Right forelimb (tissue), 1 donor: Measurements from ENCODE around the gene ZCCHC2.

Experiments
- DNase-seq: peaks from one replicate; pipeline ENCODE4 v3.0.0-alpha.2; 2018

The ZCCHC2 gene

GRCh38 chr18:62583376-62583775 lies 60.6 kb downstream of the ZCCHC2 start:
- no peak for DNase-seq

DNA sequence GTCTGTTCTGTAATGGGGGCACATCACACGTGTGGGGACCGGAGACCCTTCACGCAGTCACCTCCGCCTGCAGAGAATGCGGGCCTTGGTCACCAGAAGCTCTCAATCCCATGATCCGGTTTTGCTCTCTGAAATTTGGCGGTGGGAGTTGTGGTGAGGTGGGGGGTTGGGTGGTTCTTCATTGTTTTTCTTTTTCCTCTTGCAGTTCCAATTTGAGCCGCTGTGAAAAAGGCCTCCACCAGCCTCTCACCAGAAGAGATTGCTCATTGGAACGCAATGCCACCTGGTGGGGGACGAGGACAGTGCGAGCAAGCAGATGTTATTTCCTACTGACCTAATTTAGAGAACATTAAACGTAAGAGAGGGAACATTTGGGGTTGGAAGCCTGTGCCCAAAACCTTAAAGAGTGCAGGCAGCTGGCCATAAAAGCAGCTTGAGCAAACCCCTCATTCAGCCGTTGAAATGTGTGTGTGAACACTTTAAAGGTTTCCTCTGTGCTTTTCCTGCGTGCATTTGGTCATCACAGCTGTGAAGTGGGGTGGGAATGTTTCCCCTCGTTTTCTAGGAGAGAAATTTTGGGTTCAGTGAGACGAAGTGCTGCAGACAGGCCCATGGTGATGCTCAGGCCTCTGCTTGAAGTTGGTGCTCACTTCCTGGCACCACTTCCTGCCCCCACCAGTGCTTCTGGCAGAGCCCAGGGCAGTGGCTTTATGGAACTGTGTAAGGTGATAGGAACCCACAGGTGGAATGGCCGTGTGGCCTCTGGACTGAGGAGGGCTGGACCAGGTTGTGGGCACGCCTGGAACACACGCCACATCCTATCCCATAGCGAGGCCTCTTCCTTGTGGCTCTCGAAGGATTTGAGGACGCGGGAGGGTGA lies 61.7 kb downstream of the ZCCHC2 start:
- peak; percentile 90 for DNase-seq

GRCh38 chr18:62585274-62586150 lies 62.7 kb downstream of the ZCCHC2 start:
- DNase-seq = no peak

DNA sequence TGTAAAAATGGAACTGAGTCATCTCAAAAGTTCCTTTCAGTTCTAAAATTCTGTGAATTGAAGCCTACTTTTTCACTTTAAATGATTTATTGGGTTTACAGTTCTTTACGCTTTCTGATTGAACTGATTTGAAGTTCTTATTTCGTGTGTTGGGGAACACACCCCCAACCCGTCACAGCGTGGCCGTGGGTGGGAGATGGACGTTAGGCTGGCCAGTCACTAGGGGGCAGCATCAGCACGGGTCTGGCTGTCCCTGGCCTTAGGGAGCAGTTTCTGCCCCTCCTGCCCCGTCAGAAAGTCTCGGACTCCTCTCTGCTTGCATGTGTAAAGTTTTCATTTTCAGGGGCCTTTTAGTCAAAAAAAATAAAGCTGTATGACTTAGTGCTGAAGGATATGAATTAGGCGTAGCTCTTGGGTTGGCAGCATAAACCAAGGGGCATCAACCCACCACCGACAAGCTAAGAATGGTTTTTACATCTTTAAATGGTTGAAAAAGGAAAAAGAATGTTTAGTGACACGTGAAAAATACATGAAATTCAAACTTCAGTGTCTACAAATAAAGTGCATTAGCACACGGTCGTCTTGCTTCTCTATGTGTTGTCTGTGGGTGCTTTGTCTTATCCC lies 63.4 kb downstream of the ZCCHC2 start:
- peak; percentile 78 for DNase-seq

GRCh38 chr18:62586781-62587487 lies 64.1 kb downstream of the ZCCHC2 start:
- no peak for DNase-seq

DNA sequence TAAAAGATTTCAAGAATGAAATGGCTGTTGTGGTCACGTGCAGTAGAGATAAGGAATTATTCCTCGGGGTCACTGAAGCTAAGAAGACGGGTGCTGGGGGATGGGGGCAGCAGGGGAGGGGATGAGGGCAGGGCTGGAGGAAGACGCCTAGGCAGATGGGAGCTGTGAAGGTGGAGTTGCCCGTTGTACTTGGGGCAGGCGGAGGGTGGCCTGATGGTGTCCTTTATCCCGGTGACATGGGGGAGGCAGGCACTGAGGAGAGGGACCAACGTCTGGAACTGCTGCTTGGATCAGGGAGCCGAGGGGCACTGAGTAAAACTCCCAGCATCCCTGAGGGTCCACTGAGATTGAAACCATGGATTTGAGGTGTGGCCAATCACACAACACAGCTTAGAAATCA lies 64.9 kb downstream of the ZCCHC2 start:
- no peak for DNase-seq

DNA sequence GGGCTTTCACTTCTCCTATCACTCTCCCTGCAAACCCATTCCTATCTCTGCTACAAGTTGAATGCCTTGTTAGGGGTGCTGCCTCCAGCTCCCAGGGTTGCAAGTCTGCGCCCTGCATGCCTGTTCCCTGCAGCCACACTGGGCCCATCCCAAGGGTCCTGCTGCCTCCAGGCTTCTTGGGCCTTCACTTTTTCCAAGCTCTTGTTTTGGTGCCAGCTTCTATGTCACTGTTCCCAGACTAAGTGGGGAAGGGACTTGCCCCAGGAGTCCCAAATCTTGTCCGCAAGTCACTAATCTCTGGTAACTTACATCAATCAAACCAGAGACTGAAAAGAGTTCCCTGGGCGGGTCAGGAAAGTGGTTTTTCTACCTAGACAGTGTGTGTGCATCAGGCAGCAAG lies 65.4 kb downstream of the ZCCHC2 start:
- DNase-seq = no peak

- DNase-seq = no peak
Observed at GRCh38 chr18:62590799-62591590, 68.2 kb downstream of the ZCCHC2 start.

DNA sequence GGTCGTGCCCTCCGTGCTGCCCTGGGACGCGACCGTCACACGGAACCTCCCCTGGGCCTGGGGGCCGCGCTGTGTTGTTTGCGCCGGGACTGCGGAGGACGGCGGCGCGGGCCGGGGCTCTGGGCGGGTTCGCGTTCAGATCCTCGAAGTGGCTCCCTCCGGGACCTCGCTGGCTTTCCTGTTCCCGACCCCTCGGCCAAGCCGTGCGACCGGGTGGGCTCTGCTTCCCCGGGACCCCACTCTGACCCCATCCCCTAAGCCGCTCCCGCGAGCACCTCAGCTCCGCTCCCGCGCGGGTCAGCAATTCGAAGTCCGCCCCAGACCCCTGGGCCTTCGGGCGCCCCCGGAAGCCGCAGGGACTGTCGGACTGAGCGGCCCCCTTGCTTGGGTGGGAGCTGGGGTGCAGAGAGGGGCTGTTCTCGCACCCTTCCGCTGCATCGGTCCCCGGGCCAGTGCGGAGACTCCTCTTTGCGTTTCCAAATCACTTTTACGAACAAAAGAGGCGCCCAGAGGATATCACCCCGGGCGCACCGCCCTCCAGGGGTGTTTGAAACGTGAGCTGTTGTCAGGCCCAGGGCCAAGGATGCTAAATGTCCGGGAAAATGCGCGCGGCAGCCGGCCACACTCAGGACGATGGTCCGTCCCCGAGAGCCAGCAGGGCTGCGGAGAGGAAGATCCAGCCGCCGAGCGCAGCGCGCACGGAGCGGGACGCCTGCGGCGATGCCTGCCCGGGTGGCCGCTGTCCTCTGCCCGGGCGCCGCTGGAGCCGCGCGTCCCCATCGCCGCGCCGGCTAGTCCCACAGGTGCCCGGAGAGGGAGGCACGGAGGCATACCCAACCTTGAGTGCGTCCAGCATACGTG lies 73.5 kb downstream of the ZCCHC2 start:
- peak; percentile 62 for DNase-seq

DNA sequence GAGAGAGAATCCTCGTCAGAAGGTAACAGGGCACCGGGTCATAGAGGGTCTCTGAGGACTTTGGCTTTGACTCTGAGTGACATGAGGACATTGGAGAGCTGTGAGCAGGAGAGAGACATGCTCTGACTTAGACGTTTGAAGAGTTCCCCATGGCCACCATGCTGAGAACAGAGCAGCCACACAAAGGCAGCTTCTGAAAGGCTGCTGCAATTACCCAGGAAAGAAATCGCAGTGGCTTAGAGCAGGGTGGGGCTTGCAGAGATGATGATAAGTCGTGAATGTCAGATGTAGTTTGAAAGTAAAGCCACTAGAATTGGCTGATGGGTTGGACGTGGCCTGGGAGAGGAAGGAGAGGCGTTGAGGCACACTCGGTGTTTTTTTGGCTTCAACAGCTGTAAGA lies 79.0 kb downstream of the ZCCHC2 start:
- no peak for DNase-seq

DNA sequence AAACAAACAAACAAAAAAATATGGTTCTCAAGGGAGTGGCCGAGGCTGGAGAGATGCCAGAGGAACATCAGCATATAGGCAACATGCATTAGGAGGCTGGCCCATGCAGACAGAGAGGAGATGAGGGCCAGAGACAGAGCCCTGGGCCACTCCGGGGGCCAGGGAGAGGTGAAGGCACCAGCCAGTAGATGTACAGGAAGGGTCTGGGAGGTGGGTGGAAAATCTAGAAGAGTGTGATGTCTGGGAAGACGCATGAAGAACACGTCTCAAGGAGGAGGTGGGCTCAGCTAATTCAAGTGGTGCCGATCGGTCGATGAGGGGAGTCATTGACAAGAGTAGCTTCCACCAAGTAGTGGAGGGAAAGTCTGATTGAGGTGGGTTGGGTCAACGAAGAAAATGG lies 79.9 kb downstream of the ZCCHC2 start:
- DNase-seq = no peak

GRCh38 chr18:62603211-62603610 lies 80.4 kb downstream of the ZCCHC2 start:
- DNase-seq = no peak

- no peak for DNase-seq
Observed at GRCh38 chr18:62603979-62604378, 81.2 kb downstream of the ZCCHC2 start.

DNA sequence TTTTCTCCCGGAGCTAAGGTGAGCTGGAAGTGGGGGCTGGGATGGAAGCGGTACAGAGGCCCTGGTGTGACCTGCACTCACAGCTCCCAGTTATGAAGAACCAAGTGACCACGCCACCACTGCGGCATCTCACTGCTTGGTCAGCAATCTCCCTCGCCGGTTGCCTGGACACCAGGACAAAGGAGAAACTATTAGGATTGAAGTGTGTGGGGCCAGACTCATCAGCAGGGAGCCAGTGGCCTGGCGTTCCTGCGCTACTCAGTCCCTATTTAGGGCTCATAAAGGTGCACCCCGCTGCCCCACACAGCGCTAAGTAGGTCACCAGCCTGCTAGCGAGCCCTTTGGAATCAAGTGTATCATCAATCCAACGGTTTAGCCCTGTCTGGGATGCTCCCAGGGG lies 82.9 kb downstream of the ZCCHC2 start:
- DNase-seq = no peak

GRCh38 chr18:62606106-62606505 lies 83.3 kb downstream of the ZCCHC2 start:
- no peak for DNase-seq

GRCh38 chr18:62607302-62607701 lies 84.5 kb downstream of the ZCCHC2 start:
- no peak for DNase-seq

GRCh38 chr18:62607708-62608428 lies 85.0 kb downstream of the ZCCHC2 start:
- DNase-seq = no peak

GRCh38 chr18:62609764-62610163 lies 86.9 kb downstream of the ZCCHC2 start:
- DNase-seq = no peak

DNA sequence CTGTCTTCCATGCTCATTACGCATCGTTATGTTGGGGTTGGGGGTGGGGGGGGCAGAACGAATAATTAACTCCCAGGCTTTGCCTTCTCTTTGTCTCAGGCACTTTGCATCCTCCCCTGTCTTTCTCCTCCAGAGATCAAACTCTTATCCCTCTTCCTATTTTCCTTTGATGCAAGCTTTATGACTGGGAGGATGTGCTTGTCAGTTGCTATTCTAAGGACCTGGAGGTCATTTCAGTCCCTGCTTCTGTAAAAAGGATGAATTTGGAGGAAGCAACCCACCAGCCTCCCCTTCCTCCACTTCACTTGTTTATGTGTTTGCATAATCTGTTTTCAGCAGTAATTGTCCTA lies 87.5 kb downstream of the ZCCHC2 start:
- no peak for DNase-seq

DNA sequence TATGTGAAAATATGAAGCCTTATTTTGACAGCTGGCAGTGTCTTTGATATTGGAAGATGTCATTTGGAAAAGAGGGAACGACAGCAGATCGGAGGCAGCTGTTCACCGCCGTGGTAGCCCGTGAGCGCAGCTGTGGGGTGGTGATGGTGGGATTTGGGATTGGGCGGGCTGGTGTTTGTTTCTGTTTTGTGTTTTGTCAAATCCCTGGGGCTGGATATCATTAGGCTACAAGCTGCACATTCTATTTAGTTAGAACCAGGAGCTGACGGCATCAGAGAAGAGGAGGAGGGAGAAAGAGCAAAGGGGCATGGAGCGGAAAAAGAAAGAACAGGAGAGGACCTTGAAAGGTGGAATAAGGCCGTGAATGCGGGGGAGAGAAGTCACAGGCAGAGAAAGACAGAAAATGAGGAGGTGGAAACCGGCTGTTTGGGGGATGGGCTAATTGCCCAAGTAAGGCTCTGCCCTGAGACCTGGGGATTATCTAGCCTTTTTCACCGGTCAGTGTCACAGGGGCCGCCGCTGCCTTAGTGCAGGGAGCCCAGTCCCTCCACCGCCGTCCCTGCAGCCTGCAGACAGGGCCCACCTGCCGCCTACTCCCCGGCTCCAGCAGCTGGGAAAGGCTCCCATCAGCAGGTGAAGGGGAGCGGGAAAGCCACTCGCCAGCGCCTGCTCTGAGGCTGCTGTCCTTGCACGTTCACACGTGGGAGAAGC lies 88.0 kb downstream of the ZCCHC2 start:
- DNase-seq = no peak
